ENCODE measurements around the gene USP50. TPM values are rescaled to one million over a fixed set of nuclear protein-coding genes. Genes with fewer than 3 reads are reported as not detected.

Gene USP50
- total RNA-seq, 3 donors from 2014 or later (not counting 1 experiment from before 2014, with no cell fraction given): 0.33 to 0.97 (median 0.49) TPM

DNA sequence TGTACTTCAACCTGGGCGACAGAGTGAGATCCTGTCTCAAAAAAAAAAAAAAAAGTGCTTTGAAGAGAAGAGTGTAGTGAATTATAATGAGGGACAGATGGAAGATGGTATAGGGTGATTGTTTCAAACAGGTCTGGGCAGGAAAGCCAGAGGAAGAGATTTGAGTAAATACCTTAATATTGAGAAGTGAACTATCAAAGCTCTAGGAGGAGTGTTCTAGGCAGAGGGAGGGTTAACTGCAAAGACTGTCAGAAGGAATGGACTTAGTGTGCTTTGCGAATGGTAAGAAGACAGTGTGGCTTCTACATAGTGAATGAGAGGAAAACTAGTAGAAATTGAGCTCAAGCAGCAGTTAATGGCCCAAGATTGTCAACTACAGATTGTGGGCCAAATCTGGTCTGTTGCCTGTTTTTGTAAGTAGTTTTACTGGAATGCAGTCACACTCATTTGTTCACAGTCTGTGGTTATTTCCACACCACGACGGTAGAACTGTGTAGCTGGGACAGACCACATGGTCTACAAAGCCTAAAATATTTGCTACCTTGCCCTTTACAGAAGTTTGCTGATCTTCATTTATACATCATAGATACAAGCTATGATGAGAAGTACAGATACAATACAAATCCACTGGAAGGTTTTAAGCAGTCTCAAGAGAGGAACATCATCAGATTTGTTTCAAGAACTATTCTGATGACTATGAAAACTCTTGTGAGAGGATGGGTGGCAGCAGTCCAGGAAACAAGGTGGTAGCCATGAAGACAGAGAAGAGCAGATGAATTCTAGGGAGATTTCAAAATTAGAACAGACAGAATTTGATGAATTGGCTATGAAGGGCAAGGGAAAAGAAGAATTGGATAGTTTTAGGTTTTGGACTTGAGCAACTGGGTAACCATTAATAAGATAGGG is 16.5 kb upstream of the USP50 start:
- Mint-ChIP-seq H3K36me3 (no peaks in the 10 kb centered on the region), H3K4me1 (peaks cover 5 to 13% of the 10 kb centered on the region in 2 donors), H3K27ac (peak overlapping the region; percentile 0 to 19), H3K4me3 (no peak overlapping the region), H3K9me3 (no peaks in the 10 kb centered on the region), H3K27me3 (ENCODE audit: low read depth in 2 of 2) (no peaks in the 10 kb centered on the region)
- no peaks in the 10 kb centered on the region for H3K27me3 ChIP-seq (ENCODE audit: control insufficient read depth, insufficient read depth, low read length)
- WGBS (ENCODE audit: insufficient coverage): 56% methylated on average over 4 of the region's 4 CpGs
- DNase-seq (no peak), ATAC-seq (peak in 1 of 3 donors; percentile 22)
- no peak for TF ChIP-seq CTCF (IDR thresholded peaks at IDR 0.05)
- H3K4me3 ChIP-seq (ENCODE audit: low read length): no peak overlapping the region
- no peaks in the 10 kb centered on the region for H3K9me3 ChIP-seq (ENCODE audit: control insufficient read depth, insufficient read depth, low read length)
- H3K36me3 ChIP-seq (ENCODE audit: control insufficient read depth, insufficient read depth, low read length): peaks cover 24% of the 10 kb centered on the region
- intact Hi-C loops (cut with micrococcal nuclease): no loop called here
- H3K4me1 ChIP-seq (ENCODE audit: control insufficient read depth, insufficient read depth, low read length): peaks cover 5% of the 10 kb centered on the region
- no peak overlapping the region for H3K27ac ChIP-seq (ENCODE audit: low read length)

DNA sequence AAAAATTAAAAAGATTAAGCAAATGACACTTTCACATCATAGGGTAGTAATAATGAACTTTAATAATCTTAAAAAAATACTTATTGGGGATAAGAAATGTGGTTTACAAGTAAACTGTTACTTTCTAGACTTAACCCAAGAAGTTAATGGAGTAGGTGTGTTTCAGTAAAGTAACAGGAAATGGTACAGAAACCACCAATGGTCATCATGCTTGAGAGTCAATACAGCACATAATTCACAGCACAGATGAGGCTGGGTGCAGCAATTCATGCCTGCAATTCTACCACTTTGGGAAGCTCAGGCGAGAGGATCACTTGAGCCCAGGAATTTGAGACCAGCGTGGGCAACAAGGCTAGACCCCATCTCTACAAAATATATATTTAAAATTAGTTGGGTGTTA is 11.5 kb upstream of the USP50 start:
- no peak overlapping the region for H3K27ac Mint-ChIP-seq
- Histone ChIP-seq H3K27me3 (ENCODE audit: control insufficient read depth, insufficient read depth, low read length) (no peaks in the 10 kb centered on the region), H3K9me3 (ENCODE audit: control insufficient read depth, insufficient read depth, low read length) (no peaks in the 10 kb centered on the region), H3K27ac (ENCODE audit: low read length) (no peak overlapping the region), H3K36me3 (ENCODE audit: control insufficient read depth, insufficient read depth, low read length) (peaks cover 13% of the 10 kb centered on the region), H3K4me1 (ENCODE audit: control insufficient read depth, insufficient read depth, low read length) (peaks cover 9% of the 10 kb centered on the region), H3K4me3 (ENCODE audit: low read length) (no peak overlapping the region)
- H3K4me1 Mint-ChIP-seq: peaks cover 15 to 27% of the 10 kb centered on the region in 2 donors
- no peak overlapping the region for H3K4me3 Mint-ChIP-seq
- no peak for TF ChIP-seq CTCF (IDR thresholded peaks at IDR 0.05)
- ATAC-seq (peak; percentile 42 to 75 (median 53)), DNase-seq (no peak)
- 71% methylated on average over 1 of the region's 2 CpGs for WGBS (ENCODE audit: insufficient coverage)
- intact Hi-C loops (cut with micrococcal nuclease): no loop called here
- no peaks in the 10 kb centered on the region for H3K27me3 Mint-ChIP-seq (ENCODE audit: low read depth in 2 of 2)
- no peaks in the 10 kb centered on the region for H3K9me3 Mint-ChIP-seq
- H3K36me3 Mint-ChIP-seq: no peaks in the 10 kb centered on the region

DNA sequence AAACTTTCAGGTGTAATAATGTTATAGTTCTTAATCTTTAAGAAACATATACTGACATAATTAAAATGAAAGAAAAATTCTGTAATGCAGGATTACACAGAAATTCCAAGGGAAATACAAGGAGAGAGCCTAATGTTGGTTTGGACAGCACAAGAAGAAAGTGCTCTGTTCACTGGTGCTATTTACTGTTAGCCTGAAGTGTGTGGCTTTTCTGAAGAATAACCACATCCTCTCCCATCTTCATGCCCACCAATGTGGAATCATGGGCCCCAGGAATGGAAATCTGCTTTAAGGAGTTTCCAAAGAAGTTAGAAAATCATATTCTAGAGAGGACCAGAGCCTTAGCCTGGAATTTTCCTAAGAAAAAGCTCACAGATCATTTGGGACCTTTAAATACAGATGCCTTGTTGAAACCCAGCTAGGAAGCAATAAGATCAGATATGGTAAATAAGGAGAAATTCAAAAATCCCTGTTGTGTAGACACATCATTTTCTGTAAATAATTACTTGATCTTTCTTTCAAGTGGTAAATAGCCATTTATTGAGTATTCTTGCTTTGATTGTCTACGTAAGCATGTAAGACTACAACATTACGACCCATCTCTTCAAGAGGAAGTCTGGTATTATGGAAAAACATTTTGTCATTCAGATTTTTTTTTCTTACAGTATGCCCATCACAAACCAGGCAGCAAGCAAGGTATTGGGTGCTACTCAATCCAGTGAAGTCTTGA is 10.3 kb upstream of the USP50 start:
- peaks cover 9% of the 10 kb centered on the region for H3K4me1 ChIP-seq (ENCODE audit: control insufficient read depth, insufficient read depth, low read length)
- H3K36me3 ChIP-seq (ENCODE audit: control insufficient read depth, insufficient read depth, low read length): peaks cover 13% of the 10 kb centered on the region
- WGBS (ENCODE audit: insufficient coverage): no CpG with 5 or more reads among the region's 2 CpGs
- DNase-seq (no peak), ATAC-seq (peak in 1 of 3 donors; percentile 52)
- H3K4me3 Mint-ChIP-seq: no peak overlapping the region
- no peaks in the 10 kb centered on the region for H3K27me3 Mint-ChIP-seq (ENCODE audit: low read depth in 2 of 2)
- H3K4me1 Mint-ChIP-seq: peaks cover 14 to 22% of the 10 kb centered on the region in 2 donors
- no peaks in the 10 kb centered on the region for H3K9me3 Mint-ChIP-seq
- no peaks in the 10 kb centered on the region for H3K9me3 ChIP-seq (ENCODE audit: control insufficient read depth, insufficient read depth, low read length)
- H3K27ac ChIP-seq (ENCODE audit: low read length): no peak overlapping the region
- TF ChIP-seq CTCF (IDR thresholded peaks at IDR 0.05): no peak
- no peak overlapping the region for H3K4me3 ChIP-seq (ENCODE audit: low read length)
- peak overlapping the region in 1 of 2 donors; percentile 7 for H3K27ac Mint-ChIP-seq
- no peaks in the 10 kb centered on the region for H3K27me3 ChIP-seq (ENCODE audit: control insufficient read depth, insufficient read depth, low read length)
- intact Hi-C loops (cut with micrococcal nuclease): no loop called here
- H3K36me3 Mint-ChIP-seq: no peaks in the 10 kb centered on the region
